Chondrocyte (in vitro differentiated cells): Measurements from ENCODE around the gene KLF5. TPM values are rescaled to one million over a fixed set of nuclear protein-coding genes. Genes with fewer than 3 reads are reported as not detected.

ENCODE experiments used
- DNase-seq: peaks from one replicate; pipeline ENCODE4 v3.0.0; 2021; ENCODE audit warnings: mixed read lengths, low spot score
- H3K27ac Mint-ChIP-seq: one replicate; pipeline ENCODE4 v1.8.0; 2021; ENCODE audit warnings: mild to moderate bottlenecking, moderate library complexity, mixed read lengths; ENCODE audit not compliant: unreplicated experiment
- H3K27me3 Mint-ChIP-seq: 2 replicates; pipeline ENCODE4 v1.8.0; 2021; ENCODE audit warnings: low read depth, mixed read lengths
- H3K36me3 Mint-ChIP-seq: 2 replicates; pipeline ENCODE4 v1.8.0; 2021; ENCODE audit warnings: low read depth, mixed read lengths
- H3K4me1 Mint-ChIP-seq: 2 replicates; pipeline ENCODE4 v1.8.0; 2021; ENCODE audit warnings: low read depth, mild to moderate bottlenecking, mixed read lengths
- H3K4me3 Mint-ChIP-seq: one replicate; pipeline ENCODE4 v1.8.0; 2021; ENCODE audit warnings: mild to moderate bottlenecking, moderate library complexity, mixed read lengths; ENCODE audit not compliant: unreplicated experiment
- H3K9me3 Mint-ChIP-seq: 2 replicates; pipeline ENCODE4 v1.8.0; 2021; ENCODE audit warnings: low read depth, mixed read lengths
- total RNA-seq: library from RNA; stranded (reverse); gene quantifications from 3 replicates; pipeline ENCODE4 v1.2.1, GENCODE V29; 2021
- TF ChIP-seq, protein P1 (sequence below): fragments of 200-600 bp; sonication (generic); IDR thresholded peaks from 2 replicates; pipeline ENCODE4 v1.5.0; 2021; ENCODE audit warnings: antibody characterized with exemption, mild to moderate bottlenecking, moderate library complexity

The KLF5 gene
- total RNA-seq, 1 donor from 2014 or later: 7.9 TPM

DNA sequence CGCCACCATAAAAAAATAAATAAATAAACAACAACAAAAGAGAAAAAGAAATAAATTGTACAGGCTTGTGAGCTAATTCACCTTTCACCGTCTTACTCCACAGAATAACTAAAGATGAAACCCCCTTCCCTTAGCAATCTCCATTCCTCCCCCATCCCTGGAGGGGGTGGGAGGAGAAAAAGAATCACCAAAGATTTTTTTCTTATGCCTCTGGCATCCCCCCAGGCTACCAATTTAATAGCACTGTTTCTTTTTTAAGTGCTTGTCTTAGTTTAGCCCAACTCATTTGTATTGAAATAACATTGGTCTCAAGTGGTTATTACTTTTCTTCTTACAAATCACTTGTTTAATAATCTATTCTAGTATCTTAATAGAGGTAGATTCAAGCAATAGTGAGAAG is 23.9 kb upstream of the KLF5 start:
- DNase-seq: no peak
- H3K4me3 Mint-ChIP-seq: no peak overlapping the region
- TF ChIP-seq, protein P1, sequence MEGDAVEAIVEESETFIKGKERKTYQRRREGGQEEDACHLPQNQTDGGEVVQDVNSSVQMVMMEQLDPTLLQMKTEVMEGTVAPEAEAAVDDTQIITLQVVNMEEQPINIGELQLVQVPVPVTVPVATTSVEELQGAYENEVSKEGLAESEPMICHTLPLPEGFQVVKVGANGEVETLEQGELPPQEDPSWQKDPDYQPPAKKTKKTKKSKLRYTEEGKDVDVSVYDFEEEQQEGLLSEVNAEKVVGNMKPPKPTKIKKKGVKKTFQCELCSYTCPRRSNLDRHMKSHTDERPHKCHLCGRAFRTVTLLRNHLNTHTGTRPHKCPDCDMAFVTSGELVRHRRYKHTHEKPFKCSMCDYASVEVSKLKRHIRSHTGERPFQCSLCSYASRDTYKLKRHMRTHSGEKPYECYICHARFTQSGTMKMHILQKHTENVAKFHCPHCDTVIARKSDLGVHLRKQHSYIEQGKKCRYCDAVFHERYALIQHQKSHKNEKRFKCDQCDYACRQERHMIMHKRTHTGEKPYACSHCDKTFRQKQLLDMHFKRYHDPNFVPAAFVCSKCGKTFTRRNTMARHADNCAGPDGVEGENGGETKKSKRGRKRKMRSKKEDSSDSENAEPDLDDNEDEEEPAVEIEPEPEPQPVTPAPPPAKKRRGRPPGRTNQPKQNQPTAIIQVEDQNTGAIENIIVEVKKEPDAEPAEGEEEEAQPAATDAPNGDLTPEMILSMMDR: no peak
- no peaks in the 10 kb centered on the region for H3K36me3 Mint-ChIP-seq
- no peaks in the 10 kb centered on the region for H3K9me3 Mint-ChIP-seq
- H3K4me1 Mint-ChIP-seq: peaks cover 21% of the 10 kb centered on the region
- H3K27me3 Mint-ChIP-seq: no peaks in the 10 kb centered on the region
- no peak overlapping the region for H3K27ac Mint-ChIP-seq

DNA sequence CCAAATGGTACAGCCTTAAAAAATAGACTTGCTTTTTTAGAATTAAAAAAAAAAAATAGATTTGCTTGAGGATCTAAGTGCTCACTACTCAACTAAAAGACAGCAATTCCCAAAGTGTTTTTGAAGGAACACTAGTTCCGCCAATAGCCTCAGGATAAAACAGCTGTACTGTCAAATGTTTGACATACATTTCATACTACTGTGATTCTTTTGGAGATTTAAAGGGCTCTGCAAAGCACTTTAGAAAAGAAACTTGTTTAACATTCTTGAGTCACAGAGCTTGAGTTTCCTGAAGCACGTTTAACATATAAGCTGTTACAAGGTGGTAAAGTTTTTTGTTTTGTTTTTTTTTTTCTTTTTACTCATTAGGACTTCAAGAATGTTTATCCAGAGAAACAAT is 23.1 kb upstream of the KLF5 start:
- Mint-ChIP-seq H3K4me3 (no peak overlapping the region), H3K27me3 (no peaks in the 10 kb centered on the region), H3K27ac (no peak overlapping the region), H3K9me3 (no peaks in the 10 kb centered on the region), H3K4me1 (peaks cover 21% of the 10 kb centered on the region), H3K36me3 (no peaks in the 10 kb centered on the region)
- TF ChIP-seq, protein P1: no peak
- DNase-seq: no peak

DNA sequence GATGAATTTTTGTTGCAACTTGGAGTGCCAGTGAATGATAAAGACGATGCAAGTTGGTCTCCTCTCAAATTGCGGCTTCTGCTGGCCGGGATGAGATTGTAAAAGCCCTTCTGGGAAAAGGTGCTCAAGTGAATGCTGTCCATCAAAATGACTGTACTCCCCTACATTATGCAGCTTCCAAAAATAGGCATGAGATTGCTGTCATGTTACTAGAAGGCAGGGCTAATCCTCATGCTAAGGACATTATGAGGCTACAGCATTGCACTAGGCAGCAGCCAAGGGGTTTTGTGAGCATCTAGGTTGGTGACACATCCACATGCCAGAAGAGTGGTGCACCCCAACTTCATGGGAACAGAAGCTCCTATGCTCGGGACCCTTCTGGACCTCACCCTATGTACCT is 22.2 kb upstream of the KLF5 start:
- Mint-ChIP-seq H3K9me3 (no peaks in the 10 kb centered on the region), H3K4me1 (peaks cover 21% of the 10 kb centered on the region)

DNA sequence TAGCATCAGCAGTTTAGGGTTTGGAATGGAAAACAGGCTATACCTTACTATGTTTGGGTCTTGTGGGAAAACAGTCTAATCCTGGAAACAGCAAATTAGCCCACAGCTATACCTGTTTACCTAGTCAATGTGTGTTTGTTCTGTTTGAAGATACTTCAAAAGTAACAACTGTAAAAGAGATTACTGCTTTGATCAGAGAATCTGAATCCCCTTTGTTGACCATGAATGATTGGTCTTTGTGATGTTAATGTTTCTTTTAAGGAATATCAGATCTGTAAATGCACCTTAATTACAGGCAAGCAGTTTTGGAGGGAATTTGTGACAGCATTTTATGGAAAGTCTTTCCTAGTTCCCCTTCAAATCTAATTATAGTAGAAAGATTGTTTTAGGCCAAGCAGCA is 20.7 kb upstream of the KLF5 start:
- no peaks in the 10 kb centered on the region for H3K36me3 Mint-ChIP-seq
- no peaks in the 10 kb centered on the region for H3K9me3 Mint-ChIP-seq
- TF ChIP-seq, protein P1: no peak
- no peak overlapping the region for H3K27ac Mint-ChIP-seq
- no peak for DNase-seq
- H3K27me3 Mint-ChIP-seq: no peaks in the 10 kb centered on the region
- no peak overlapping the region for H3K4me3 Mint-ChIP-seq
- H3K4me1 Mint-ChIP-seq: peaks cover 21% of the 10 kb centered on the region

More for the DNA sequence above, 22.2 kb upstream of the KLF5 start:
- no peak overlapping the region for H3K4me3 Mint-ChIP-seq
- H3K27me3 Mint-ChIP-seq: no peaks in the 10 kb centered on the region
- no peak for DNase-seq
- TF ChIP-seq, protein P1: no peak
- no peak overlapping the region for H3K27ac Mint-ChIP-seq
- no peaks in the 10 kb centered on the region for H3K36me3 Mint-ChIP-seq

DNA sequence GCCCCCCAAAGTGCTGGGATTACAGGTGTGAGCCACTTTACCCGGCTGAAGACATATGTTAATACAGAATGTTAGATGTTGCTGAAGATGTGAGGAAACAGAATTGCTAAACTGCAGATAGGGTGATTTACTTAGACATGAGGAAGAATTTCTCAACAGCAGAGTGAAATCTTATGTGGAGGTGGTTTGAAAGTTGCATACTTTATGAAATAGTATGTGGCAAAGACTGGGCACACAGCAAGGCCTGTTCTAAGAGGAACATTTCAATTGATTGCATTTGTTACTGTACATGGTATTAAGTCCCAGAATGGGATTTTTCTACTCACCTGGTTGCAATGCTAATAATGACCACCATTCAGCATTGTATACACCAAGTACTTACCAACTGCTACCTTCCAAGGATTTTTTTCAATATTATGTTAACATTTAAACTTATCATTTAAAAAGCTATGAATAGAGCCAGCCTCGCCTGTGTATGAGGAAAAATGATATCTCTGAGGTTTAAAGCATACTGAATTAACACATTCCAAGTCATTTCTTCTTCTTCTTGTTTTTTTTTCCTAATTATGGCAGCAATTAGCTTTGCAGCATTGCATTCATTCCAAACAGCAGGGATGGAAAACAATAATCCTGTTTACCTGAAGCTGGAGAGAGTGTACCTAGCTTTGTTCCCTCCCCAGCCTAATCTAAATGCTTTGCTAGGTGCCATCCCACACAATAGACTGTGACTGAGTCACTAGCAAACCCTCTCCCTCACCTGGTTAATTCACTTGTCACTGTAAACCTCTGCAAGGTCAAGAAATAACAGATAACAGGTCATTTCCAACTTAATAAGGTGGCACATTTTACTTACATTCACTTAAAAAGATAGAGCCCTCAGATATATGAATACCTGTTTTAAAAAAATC is 19.4 kb upstream of the KLF5 start:
- H3K36me3 Mint-ChIP-seq: no peaks in the 10 kb centered on the region
- H3K27me3 Mint-ChIP-seq: no peaks in the 10 kb centered on the region
- no peak overlapping the region for H3K4me3 Mint-ChIP-seq
- H3K4me1 Mint-ChIP-seq: peaks cover 21% of the 10 kb centered on the region
- TF ChIP-seq, protein P1: no peak
- H3K27ac Mint-ChIP-seq: no peak overlapping the region
- H3K9me3 Mint-ChIP-seq: no peaks in the 10 kb centered on the region
- no peak for DNase-seq
